GM23338 (cell line): ENCODE results near the gene FASTKD2. TPM values are rescaled to one million over a fixed set of nuclear protein-coding genes. Genes with fewer than 3 reads are reported as not detected.

Experiments
- ATAC-seq: fragments of 200-7000 bp; cut with Tn5 transposase; 3 replicates; pipeline ENCODE4 v1.9.1; 2020
- DNase-seq: peaks from one replicate; pipeline ENCODE4 v3.0.0-alpha.2; 2015; ENCODE audit warnings: low spot score
- H2AFZ ChIP-seq: fragments of 200-600 bp; sonication (generic); 2 replicates; pipeline ENCODE4 v1.8.0; 2016; ENCODE audit warnings: antibody characterized with exemption, mild to moderate bottlenecking, moderate library complexity
- H3F3A ChIP-seq: fragments of 200-600 bp; sonication (generic); replicated peaks from 2 replicates; pipeline ENCODE4 v1.8.0; 2017; ENCODE audit warnings: antibody characterized with exemption, mixed run types, low read depth
- H3K27ac ChIP-seq: fragments of 200-600 bp; sonication (generic); 2 replicates; pipeline ENCODE4 v1.6.1; 2016; ENCODE audit warnings: low read depth
- H3K27me3 ChIP-seq: fragments of 200-600 bp; sonication (generic); 2 replicates; pipeline ENCODE4 v1.8.0; 2016; ENCODE audit warnings: mild to moderate bottlenecking, mixed run types, moderate library complexity; ENCODE audit not compliant: insufficient read depth
- H3K36me3 ChIP-seq: fragments of 200-600 bp; sonication (generic); 2 replicates; pipeline ENCODE4 v1.8.0; 2016; ENCODE audit warnings: mild to moderate bottlenecking; ENCODE audit not compliant: insufficient read depth
- H3K4me1 ChIP-seq: fragments of 200-600 bp; sonication (generic); 2 replicates; pipeline ENCODE4 v1.8.0; 2016; ENCODE audit warnings: mild to moderate bottlenecking, moderate library complexity; ENCODE audit not compliant: insufficient read depth
- H3K4me2 ChIP-seq: fragments of 200-600 bp; sonication (generic); 2 replicates; pipeline ENCODE4 v1.7.1; 2017; ENCODE audit warnings: mixed run types
- H3K4me3 ChIP-seq: fragments of 200-600 bp; sonication (generic); 2 replicates; pipeline ENCODE4 v1.6.1; 2016; ENCODE audit warnings: mixed run types
- H3K79me2 ChIP-seq: fragments of 200-600 bp; sonication (generic); replicated peaks from 2 replicates; pipeline ENCODE4 v1.8.0; 2017; ENCODE audit warnings: mild to moderate bottlenecking; ENCODE audit not compliant: insufficient read depth
- H3K9me2 ChIP-seq: fragments of 200-600 bp; sonication (generic); 2 replicates; pipeline ENCODE4 v1.8.0; 2017; ENCODE audit not compliant: insufficient read depth
- H4K20me1 ChIP-seq: fragments of 200-600 bp; sonication (generic); replicated peaks from 2 replicates; pipeline ENCODE4 v1.8.0; 2017; ENCODE audit warnings: mild to moderate bottlenecking; ENCODE audit not compliant: insufficient read depth
- H3K27ac Mint-ChIP-seq: 2 replicates; pipeline ENCODE4 v1.8.0; 2020; ENCODE audit warnings: inconsistent platforms, mild to moderate bottlenecking, moderate library complexity, mixed read lengths
- H3K27me3 Mint-ChIP-seq: 3 replicates; pipeline ENCODE4 v1.8.0; 2022; ENCODE audit warnings: low read depth, mild to moderate bottlenecking, moderate library complexity, mixed read lengths, inconsistent platforms; ENCODE audit not compliant: insufficient read depth, poor library complexity
- H3K36me3 Mint-ChIP-seq: 3 replicates; pipeline ENCODE4 v1.8.0; 2021; ENCODE audit warnings: low read depth, mild to moderate bottlenecking, inconsistent platforms, moderate library complexity, mixed read lengths
- H3K4me1 Mint-ChIP-seq: 3 replicates; pipeline ENCODE4 v1.8.0; 2020; ENCODE audit warnings: mild to moderate bottlenecking, inconsistent platforms, mixed read lengths
- H3K4me3 Mint-ChIP-seq: 3 replicates; pipeline ENCODE4 v1.8.0; 2021; ENCODE audit warnings: moderate library complexity, mild to moderate bottlenecking, inconsistent platforms, mixed read lengths
- H3K9me3 Mint-ChIP-seq: 3 replicates; pipeline ENCODE4 v1.8.0; 2020; ENCODE audit warnings: moderate library complexity, mild to moderate bottlenecking, inconsistent platforms, mixed read lengths
- CREB1 ChIP-seq: fragments of 250-450 bp; sonication (Bioruptor Pico); IDR thresholded peaks from 2 replicates; pipeline ENCODE4 v1.5.0; 2020; ENCODE audit warnings: low read depth, mild to moderate bottlenecking, moderate library complexity
- CTCF ChIP-seq, 2 experiments: fragments of 200-600 bp in 1 of 2; sonication (generic) in 1 of 2; conservative IDR thresholded peaks; 2 replicates each; pipeline versions ENCODE4 v1.5.1 to v1.6.1; 2016 to 2017; ENCODE audit warnings: antibody characterized with exemption in 2 of 2, low read depth in 2 of 2, mild to moderate bottlenecking in 2 of 2, moderate library complexity in 1 of 2
- ETS1 ChIP-seq: IDR thresholded peaks from 2 replicates; pipeline ENCODE4 v1.6.1; 2016; ENCODE audit warnings: antibody characterized with exemption
- EZH2 ChIP-seq: fragments of 200-600 bp; sonication (generic); IDR thresholded peaks from one replicate; pipeline ENCODE4 v1.8.0; 2017; ENCODE audit warnings: antibody characterized with exemption, mild to moderate bottlenecking, low read depth; ENCODE audit not compliant: unreplicated experiment
- EZH2phosphoT487 ChIP-seq: fragments of 200-600 bp; sonication (generic); IDR thresholded peaks from one replicate; pipeline ENCODE4 v1.8.1; 2018; ENCODE audit warnings: antibody characterized with exemption; ENCODE audit not compliant: unreplicated experiment
- JUNB ChIP-seq: IDR thresholded peaks from one replicate; pipeline ENCODE4 v1.6.1; 2016; ENCODE audit warnings: antibody characterized with exemption; ENCODE audit not compliant: unreplicated experiment
- NANOG ChIP-seq: IDR thresholded peaks from 2 replicates; pipeline ENCODE4 v1.6.1; 2016; ENCODE audit warnings: antibody characterized with exemption, borderline replicate concordance
- POLR2AphosphoS5 ChIP-seq: IDR thresholded peaks from 2 replicates; pipeline ENCODE4 v1.6.1; 2016; ENCODE audit warnings: antibody characterized with exemption, low read depth
- STAT1 ChIP-seq: IDR thresholded peaks from one replicate; pipeline ENCODE4 v1.6.1; 2016; ENCODE audit warnings: antibody characterized with exemption; ENCODE audit not compliant: unreplicated experiment
- ZNF114 ChIP-seq: fragments of 250-450 bp; sonication (Bioruptor Pico); IDR thresholded peaks from 2 replicates; pipeline ENCODE4 v1.5.0; 2020; ENCODE audit warnings: mild to moderate bottlenecking, moderate library complexity
- ZNF331 ChIP-seq: fragments of 250-450 bp; sonication (Bioruptor Pico); IDR thresholded peaks from 2 replicates; pipeline ENCODE4 v1.5.0; 2020; ENCODE audit warnings: low read depth, mild to moderate bottlenecking, moderate library complexity
- ZNF462 ChIP-seq: fragments of 250-450 bp; sonication (Bioruptor Pico); IDR thresholded peaks from 2 replicates; pipeline ENCODE4 v1.5.0; 2020; ENCODE audit warnings: mild to moderate bottlenecking, moderate library complexity
- polyA plus RNA-seq: library from polyadenylated mRNA; unstranded; fragments of >200 nt; fragmentation: Nextera tagmentation; extraction: Ambion mirVana; gene quantifications from 2 replicates; pipeline ENCODE4 v1.2.1, GENCODE V29; 2016
- total RNA-seq: library from RNA; depleted of rRNA; stranded (reverse); fragments of >200 nt; shearing (Covaris generic); gene quantifications from 2 replicates; pipeline ENCODE4 v1.2.3, GENCODE V29; 2014
- TF ChIP-seq, protein P1 (sequence below): IDR thresholded peaks from one replicate; pipeline ENCODE4 v1.6.1; 2018; ENCODE audit warnings: antibody characterized with exemption; ENCODE audit not compliant: unreplicated experiment

Gene FASTKD2
- total and polyA plus RNA-seq, 2 experiments from 2014 or later = 20.5 to 48.7 TPM

DNA sequence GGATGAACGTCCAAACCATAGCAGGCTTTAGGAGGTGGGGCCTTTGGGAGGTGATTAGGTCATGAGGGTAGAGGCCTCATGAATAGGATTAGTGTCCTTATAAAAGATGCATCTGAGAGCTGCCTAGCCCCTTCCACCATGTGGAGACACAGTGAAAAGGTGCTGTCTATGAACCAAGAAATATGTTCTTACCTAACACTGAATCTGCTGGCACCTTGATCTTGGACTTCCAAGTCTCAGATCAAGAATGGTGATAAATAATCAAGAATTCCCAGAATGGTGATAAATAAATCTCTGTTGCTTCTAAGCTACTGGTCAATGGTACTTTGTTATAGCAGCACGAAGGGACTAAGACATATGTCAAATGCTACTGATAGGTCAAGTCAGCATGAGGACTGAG, 32.1 kb upstream of the FASTKD2 start:
- no peaks in the 10 kb centered on the region; the same call in 2 of the 3 replicates for H3K9me3 Mint-ChIP-seq
- ATAC-seq = no peak

More for the DNA sequence above, 32.1 kb upstream of the FASTKD2 start:
- H3K36me3 Mint-ChIP-seq = no peaks in the 10 kb centered on the region
- no peaks in the 10 kb centered on the region for H3K4me1 Mint-ChIP-seq
- H3K4me3 ChIP-seq = no peak overlapping the region
- H2AFZ ChIP-seq = no peak overlapping the region
- 0 out of 2 replicates have a peak, but pooled peaks cover 11% of the 10 kb centered on the region for H3K9me2 ChIP-seq
- no peak for DNase-seq
- TF ChIP-seq EZH2phosphoT487 (no peak), CREB1 (CRISPR knock-in tag) (no peak), STAT1 (no peak), ZNF114 (no peak), NANOG (no peak), ZNF462 (CRISPR knock-in tag) (no peak), ZNF331 (CRISPR knock-in tag) (no peak), POLR2AphosphoS5 (no peak), EZH2 (no peak), JUNB (no peak), ETS1 (no peak), CTCF (conservative IDR thresholded peaks at IDR 0.05; ENCODE audit: low read depth in 2 of 2) (no peak)
- TF ChIP-seq, protein P1, sequence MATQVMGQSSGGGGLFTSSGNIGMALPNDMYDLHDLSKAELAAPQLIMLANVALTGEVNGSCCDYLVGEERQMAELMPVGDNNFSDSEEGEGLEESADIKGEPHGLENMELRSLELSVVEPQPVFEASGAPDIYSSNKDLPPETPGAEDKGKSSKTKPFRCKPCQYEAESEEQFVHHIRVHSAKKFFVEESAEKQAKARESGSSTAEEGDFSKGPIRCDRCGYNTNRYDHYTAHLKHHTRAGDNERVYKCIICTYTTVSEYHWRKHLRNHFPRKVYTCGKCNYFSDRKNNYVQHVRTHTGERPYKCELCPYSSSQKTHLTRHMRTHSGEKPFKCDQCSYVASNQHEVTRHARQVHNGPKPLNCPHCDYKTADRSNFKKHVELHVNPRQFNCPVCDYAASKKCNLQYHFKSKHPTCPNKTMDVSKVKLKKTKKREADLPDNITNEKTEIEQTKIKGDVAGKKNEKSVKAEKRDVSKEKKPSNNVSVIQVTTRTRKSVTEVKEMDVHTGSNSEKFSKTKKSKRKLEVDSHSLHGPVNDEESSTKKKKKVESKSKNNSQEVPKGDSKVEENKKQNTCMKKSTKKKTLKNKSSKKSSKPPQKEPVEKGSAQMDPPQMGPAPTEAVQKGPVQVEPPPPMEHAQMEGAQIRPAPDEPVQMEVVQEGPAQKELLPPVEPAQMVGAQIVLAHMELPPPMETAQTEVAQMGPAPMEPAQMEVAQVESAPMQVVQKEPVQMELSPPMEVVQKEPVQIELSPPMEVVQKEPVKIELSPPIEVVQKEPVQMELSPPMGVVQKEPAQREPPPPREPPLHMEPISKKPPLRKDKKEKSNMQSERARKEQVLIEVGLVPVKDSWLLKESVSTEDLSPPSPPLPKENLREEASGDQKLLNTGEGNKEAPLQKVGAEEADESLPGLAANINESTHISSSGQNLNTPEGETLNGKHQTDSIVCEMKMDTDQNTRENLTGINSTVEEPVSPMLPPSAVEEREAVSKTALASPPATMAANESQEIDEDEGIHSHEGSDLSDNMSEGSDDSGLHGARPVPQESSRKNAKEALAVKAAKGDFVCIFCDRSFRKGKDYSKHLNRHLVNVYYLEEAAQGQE = no peak
- no peak overlapping the region for H3K4me3 Mint-ChIP-seq
- no peaks in the 10 kb centered on the region for H3K36me3 ChIP-seq
- no peaks in the 10 kb centered on the region for H3K4me1 ChIP-seq
- H3K27ac ChIP-seq = no peak overlapping the region
- no peaks in the 10 kb centered on the region for H3F3A ChIP-seq
- H3K79me2 ChIP-seq = no peaks in the 10 kb centered on the region
- no peak overlapping the region for H3K27ac Mint-ChIP-seq
- no peak overlapping the region for H3K4me2 ChIP-seq
- H3K27me3 Mint-ChIP-seq = no peaks in the 10 kb centered on the region
- H3K27me3 ChIP-seq = no peaks in the 10 kb centered on the region
- no peaks in the 10 kb centered on the region for H4K20me1 ChIP-seq
